ENCODE results near the gene SOX15.

SOX15 gene

DNA sequence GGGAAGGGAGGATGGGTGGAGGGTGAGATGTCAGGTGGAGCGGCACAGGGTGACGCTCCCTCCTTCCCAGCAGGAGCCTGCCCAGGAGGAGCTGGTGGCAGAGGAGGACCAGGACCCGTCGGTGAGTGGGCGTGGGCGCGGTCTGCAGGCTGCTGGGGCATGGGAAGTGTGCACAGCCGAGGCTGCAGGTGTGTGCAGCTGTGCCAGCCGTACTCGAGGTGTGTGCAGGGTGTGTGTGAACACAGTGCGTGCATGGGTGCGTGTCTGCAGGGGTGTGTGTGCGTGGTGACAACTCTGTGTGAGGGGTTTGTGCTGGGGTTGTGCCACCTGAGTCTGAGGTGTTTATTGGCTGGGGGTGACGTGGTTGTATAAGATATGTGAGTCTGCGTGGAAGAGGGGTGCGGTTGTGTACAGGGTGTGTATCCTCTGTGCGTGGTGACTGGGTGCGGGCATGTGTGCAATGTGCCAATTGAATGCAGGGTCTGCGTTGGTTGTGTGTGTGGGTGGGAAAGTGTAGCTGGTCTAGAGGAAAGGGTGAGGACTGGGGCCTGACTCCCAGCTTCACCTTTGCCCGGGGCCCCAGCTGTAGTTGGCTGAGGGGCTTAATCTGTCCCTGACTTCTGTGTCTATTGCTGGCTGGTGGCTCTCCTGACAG is 40.4 kb downstream of the SOX15 start:
- H3K4me1 ChIP-seq (ENCODE audit: low read depth, poor library complexity, severe bottlenecking): peaks cover 2% of the 10 kb centered on the region
- no peaks in the 10 kb centered on the region for H3K79me2 ChIP-seq (ENCODE audit: insufficient read depth, low read depth)
- H4K20me1 ChIP-seq (ENCODE audit: insufficient read depth): no peaks in the 10 kb centered on the region
- no peaks in the 10 kb centered on the region for H3K36me3 ChIP-seq (ENCODE audit: insufficient read depth)
- H3K27me3 ChIP-seq (ENCODE audit: insufficient read depth, low read depth): no peaks in the 10 kb centered on the region
- H2AFZ ChIP-seq (ENCODE audit: low read depth): no peak overlapping the region
- no peak overlapping the region for H3K4me3 ChIP-seq (IDR thresholded peaks at IDR 0.05; ENCODE audit: insufficient read depth, low read depth, low read length)
- H3K27ac ChIP-seq: no peak overlapping the region
- TF ChIP-seq, protein P1, sequence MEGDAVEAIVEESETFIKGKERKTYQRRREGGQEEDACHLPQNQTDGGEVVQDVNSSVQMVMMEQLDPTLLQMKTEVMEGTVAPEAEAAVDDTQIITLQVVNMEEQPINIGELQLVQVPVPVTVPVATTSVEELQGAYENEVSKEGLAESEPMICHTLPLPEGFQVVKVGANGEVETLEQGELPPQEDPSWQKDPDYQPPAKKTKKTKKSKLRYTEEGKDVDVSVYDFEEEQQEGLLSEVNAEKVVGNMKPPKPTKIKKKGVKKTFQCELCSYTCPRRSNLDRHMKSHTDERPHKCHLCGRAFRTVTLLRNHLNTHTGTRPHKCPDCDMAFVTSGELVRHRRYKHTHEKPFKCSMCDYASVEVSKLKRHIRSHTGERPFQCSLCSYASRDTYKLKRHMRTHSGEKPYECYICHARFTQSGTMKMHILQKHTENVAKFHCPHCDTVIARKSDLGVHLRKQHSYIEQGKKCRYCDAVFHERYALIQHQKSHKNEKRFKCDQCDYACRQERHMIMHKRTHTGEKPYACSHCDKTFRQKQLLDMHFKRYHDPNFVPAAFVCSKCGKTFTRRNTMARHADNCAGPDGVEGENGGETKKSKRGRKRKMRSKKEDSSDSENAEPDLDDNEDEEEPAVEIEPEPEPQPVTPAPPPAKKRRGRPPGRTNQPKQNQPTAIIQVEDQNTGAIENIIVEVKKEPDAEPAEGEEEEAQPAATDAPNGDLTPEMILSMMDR (conservative IDR thresholded peaks at IDR 0.05; ENCODE audit: low read depth, low read length): no peak
- no peak overlapping the region for H3K4me2 ChIP-seq
- no peak overlapping the region for H3K9ac ChIP-seq

GRCh38 chr17:7548585-7549400 is 41.1 kb downstream of the SOX15 start, which contains the start of gene TNFSF12:
TNFSF12 (plus strand) TSS chr17:7549058; CDS start chr17:7549154, 96 bp downstream.
- Histone ChIP-seq H3K79me2 (ENCODE audit: insufficient read depth, low read depth) (no peaks in the 10 kb centered on the region), H3K36me3 (ENCODE audit: insufficient read depth) (no peaks in the 10 kb centered on the region), H4K20me1 (ENCODE audit: insufficient read depth) (no peaks in the 10 kb centered on the region), H3K9ac (no peak within 1 kb of the TSS), H3K27me3 (ENCODE audit: insufficient read depth, low read depth) (no peaks in the 10 kb centered on the region), H3K4me1 (ENCODE audit: low read depth, poor library complexity, severe bottlenecking) (peaks cover 2% of the 10 kb centered on the region), H2AFZ (ENCODE audit: low read depth) (no peak within 1 kb of the TSS; the same call in 1 of the 2 replicates), H3K27ac (no peak within 1 kb of the TSS), H3K4me3 (IDR thresholded peaks at IDR 0.05; ENCODE audit: insufficient read depth, low read depth, low read length) (no peak within 1 kb of the TSS), H3K4me2 (no peak within 1 kb of the TSS)
- TF ChIP-seq, protein P1 (conservative IDR thresholded peaks at IDR 0.05; ENCODE audit: low read depth, low read length): no peak

DNA sequence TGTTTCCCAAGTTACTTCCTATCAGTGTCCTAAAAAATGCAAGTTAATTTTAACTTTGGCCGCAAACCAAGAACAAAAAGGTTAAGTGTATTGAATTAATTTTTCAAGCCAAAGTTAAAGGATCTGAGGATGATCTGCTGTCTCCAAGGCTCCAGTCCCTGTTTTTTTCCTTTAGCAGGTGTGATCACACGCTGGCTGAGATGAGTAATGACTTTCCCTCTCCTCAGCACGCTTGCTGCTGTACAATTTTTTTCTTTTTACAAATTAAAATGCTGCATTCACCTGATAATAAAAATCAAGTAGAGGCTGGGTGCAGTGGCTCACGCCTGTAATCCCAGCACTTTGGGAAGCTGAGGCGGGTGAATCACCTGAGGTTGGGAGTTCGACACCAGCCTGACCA is 45.0 kb downstream of the SOX15 start:
- no peak overlapping the region for H3K4me3 ChIP-seq (IDR thresholded peaks at IDR 0.05; ENCODE audit: insufficient read depth, low read depth, low read length)
- no peaks in the 10 kb centered on the region for H3K36me3 ChIP-seq (ENCODE audit: insufficient read depth)
- H3K79me2 ChIP-seq (ENCODE audit: insufficient read depth, low read depth): no peaks in the 10 kb centered on the region
- H3K27ac ChIP-seq: no peak overlapping the region
- no peak overlapping the region for H3K4me2 ChIP-seq
- H3K9ac ChIP-seq: no peak overlapping the region
- no peaks in the 10 kb centered on the region for H3K27me3 ChIP-seq (ENCODE audit: insufficient read depth, low read depth)
- no peaks in the 10 kb centered on the region for H3K4me1 ChIP-seq (ENCODE audit: low read depth, poor library complexity, severe bottlenecking)
- no peak overlapping the region for H2AFZ ChIP-seq (ENCODE audit: low read depth)
- no peaks in the 10 kb centered on the region for H4K20me1 ChIP-seq (ENCODE audit: insufficient read depth)
- TF ChIP-seq, protein P1 (conservative IDR thresholded peaks at IDR 0.05; ENCODE audit: low read depth, low read length): no peak

GRCh38 chr17:7541074-7541621 is 48.7 kb downstream of the SOX15 start:
- H3K27ac ChIP-seq: no peak overlapping the region
- no peaks in the 10 kb centered on the region for H3K79me2 ChIP-seq (ENCODE audit: insufficient read depth, low read depth)
- H3K4me3 ChIP-seq (IDR thresholded peaks at IDR 0.05; ENCODE audit: insufficient read depth, low read depth, low read length): no peak overlapping the region
- H3K36me3 ChIP-seq (ENCODE audit: insufficient read depth): no peaks in the 10 kb centered on the region
- H2AFZ ChIP-seq (ENCODE audit: low read depth): no peak overlapping the region
- TF ChIP-seq, protein P1 (conservative IDR thresholded peaks at IDR 0.05; ENCODE audit: low read depth, low read length): no peak
- H4K20me1 ChIP-seq (ENCODE audit: insufficient read depth): no peaks in the 10 kb centered on the region
- no peaks in the 10 kb centered on the region for H3K27me3 ChIP-seq (ENCODE audit: insufficient read depth, low read depth)
- H3K4me2 ChIP-seq: no peak overlapping the region
- H3K4me1 ChIP-seq (ENCODE audit: low read depth, poor library complexity, severe bottlenecking): no peaks in the 10 kb centered on the region
- no peak overlapping the region for H3K9ac ChIP-seq
